BJ (cell line): ENCODE results near the gene SYNGR3. TPM values are rescaled to one million over a fixed set of nuclear protein-coding genes. Genes with fewer than 3 reads are reported as not detected.

Source experiments
- CTCF ChIA-PET: fragments of 350-600 bp; formaldehyde crosslinking; extraction: SDS; loops from one replicate; lab custom pipeline; 2021; ENCODE audit warnings: antibody characterized with exemption, inconsistent platforms; lab: Yijun Ruan, JAX
- POLR2A ChIA-PET: fragments of 300-600 bp; sonication (Branson Sonifier 250); formaldehyde crosslinking; extraction: SDS; loops from one replicate; lab custom pipeline; 2021; ENCODE audit warnings: antibody characterized with exemption; lab: Charles Lee
- DNase-seq: peaks from one replicate; pipeline ENCODE4 v3.0.0-alpha.2; 2011; ENCODE audit warnings: low read depth
- H3K27me3 ChIP-seq: 2 replicates; pipeline ENCODE4 v1.6.0; 2011; ENCODE audit warnings: low read length; ENCODE audit not compliant: control insufficient read depth, insufficient read depth
- H3K36me3 ChIP-seq: 2 replicates; pipeline ENCODE4 v1.5.1; 2011; ENCODE audit warnings: low read length; ENCODE audit not compliant: control insufficient read depth, insufficient read depth
- H3K4me3 ChIP-seq: 2 replicates; pipeline ENCODE4 v1.5.1; 2011; ENCODE audit warnings: low read depth, mild to moderate bottlenecking, control low read depth, low read length
- polyA plus RNA-seq: library from polyadenylated mRNA; depleted of rRNA; stranded (reverse); fragments of >200 nt; gene quantifications from 2 replicates; pipeline ENCODE4 v1.2.3, GENCODE V29; 2011
- TF ChIP-seq, protein P1 (sequence below): IDR thresholded peaks from 2 replicates; pipeline ENCODE4 v1.5.1; 2011; ENCODE audit warnings: low read depth, mild to moderate bottlenecking, control low read depth, inconsistent platforms, low read length, moderate library complexity; ENCODE audit not compliant: insufficient read depth

SYNGR3 gene
- polyA plus RNA-seq, 1 experiment: 3.3 TPM

DNA sequence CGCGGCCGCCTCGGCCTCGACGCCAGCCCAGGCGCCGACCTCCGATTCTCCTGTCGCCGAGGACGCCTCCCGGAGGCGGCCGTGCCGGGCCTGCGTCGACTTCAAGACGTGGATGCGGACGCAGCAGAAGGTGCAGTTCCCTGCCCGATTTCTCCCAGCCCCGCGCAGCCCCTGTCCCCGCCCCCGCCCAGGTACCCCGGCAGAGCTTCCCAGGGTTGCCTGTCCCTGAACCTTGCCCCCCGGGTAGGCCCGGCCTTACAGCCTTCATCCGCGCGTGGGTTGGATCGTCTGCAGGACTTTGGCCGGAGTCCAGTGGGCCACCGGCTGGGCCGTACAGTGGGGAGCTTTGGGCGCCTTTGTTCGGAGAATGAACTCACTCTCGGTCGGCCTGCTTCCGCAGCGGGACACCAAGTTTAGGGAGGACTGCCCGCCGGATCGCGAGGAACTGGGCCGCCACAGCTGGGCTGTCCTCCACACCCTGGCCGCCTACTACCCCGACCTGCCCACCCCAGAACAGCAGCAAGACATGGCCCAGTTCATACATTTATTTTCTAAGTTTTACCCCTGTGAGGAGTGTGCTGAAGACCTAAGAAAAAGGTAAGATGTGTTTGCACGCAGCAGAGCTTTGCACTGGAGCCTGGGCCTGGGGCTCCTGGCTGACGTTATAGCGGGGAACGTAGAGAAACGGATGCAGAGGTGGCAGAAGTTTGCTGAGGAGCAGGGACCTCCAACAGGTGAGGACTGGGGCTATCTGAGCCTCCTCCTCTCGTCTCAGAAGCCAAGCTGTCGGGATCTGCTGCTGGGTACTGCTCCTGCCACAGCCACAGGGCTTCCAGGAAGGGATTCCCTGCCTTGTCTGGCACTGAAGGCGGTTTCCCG, 5.2 kb upstream of the SYNGR3 start:
- peaks cover 12% of the 10 kb centered on the region for H3K27me3 ChIP-seq
- ChIA-PET CTCF (interaction anchor here (1.0 to 1.3 kb wide), 2 partner anchors 19 to 38 kb away, joined by 3 read pairs; no protein-coding TSS in a partner anchor), POLR2A (interaction anchor here (1.4 kb wide), 1 partner anchor 20 kb away, joined by 8 read pairs; the partner anchor contains the start of gene RPS2)
- no peak for DNase-seq
- peaks cover 15% of the 10 kb centered on the region for H3K36me3 ChIP-seq
- TF ChIP-seq, protein P1, sequence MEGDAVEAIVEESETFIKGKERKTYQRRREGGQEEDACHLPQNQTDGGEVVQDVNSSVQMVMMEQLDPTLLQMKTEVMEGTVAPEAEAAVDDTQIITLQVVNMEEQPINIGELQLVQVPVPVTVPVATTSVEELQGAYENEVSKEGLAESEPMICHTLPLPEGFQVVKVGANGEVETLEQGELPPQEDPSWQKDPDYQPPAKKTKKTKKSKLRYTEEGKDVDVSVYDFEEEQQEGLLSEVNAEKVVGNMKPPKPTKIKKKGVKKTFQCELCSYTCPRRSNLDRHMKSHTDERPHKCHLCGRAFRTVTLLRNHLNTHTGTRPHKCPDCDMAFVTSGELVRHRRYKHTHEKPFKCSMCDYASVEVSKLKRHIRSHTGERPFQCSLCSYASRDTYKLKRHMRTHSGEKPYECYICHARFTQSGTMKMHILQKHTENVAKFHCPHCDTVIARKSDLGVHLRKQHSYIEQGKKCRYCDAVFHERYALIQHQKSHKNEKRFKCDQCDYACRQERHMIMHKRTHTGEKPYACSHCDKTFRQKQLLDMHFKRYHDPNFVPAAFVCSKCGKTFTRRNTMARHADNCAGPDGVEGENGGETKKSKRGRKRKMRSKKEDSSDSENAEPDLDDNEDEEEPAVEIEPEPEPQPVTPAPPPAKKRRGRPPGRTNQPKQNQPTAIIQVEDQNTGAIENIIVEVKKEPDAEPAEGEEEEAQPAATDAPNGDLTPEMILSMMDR: no peak
- H3K4me3 ChIP-seq: peak overlapping the region; percentile 82

DNA sequence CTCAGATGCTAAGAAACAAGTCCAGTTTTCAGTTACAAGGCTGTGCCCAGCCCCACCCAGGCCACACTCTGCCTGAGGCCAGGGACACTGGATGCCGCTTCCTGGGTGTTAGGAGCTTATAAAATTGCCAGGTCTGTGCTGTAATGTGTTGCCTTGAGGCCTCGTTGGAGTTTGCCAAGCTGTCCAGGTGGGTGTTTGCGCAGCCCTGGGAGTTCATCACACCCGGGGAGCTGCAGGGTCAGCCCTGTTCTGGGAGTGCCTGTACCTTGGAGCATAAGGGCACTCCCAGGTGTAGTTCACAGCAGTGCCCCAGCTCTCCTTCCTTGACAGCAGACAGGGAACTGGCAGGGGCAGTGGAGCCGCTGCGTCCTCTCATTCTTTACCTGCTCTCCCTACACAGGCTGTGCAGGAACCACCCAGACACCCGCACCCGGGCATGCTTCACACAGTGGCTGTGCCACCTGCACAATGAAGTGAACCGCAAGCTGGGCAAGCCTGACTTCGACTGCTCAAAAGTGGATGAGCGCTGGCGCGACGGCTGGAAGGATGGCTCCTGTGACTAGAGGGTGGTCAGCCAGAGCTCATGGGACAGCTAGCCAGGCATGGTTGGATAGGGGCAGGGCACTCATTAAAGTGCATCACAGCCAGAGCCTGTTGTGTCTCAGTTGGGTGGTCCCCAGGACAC, 4.2 kb upstream of the SYNGR3 start:
- POLR2A ChIA-PET: interaction anchor here (1.4 kb wide), 1 partner anchor 21 kb away, joined by 8 read pairs; the partner anchor contains the start of gene RPS2
- Histone ChIP-seq H3K36me3 (peaks cover 15% of the 10 kb centered on the region), H3K4me3 (no peak overlapping the region), H3K27me3 (peaks cover 8% of the 10 kb centered on the region)
- CTCF ChIA-PET: interaction anchor here (1.0 to 1.6 kb wide), 3 partner anchors 18 to 37 kb away, joined by 3 to 7 read pairs (median 3); no protein-coding TSS in a partner anchor
- no peak for DNase-seq
- TF ChIP-seq, protein P1: no peak

DNA sequence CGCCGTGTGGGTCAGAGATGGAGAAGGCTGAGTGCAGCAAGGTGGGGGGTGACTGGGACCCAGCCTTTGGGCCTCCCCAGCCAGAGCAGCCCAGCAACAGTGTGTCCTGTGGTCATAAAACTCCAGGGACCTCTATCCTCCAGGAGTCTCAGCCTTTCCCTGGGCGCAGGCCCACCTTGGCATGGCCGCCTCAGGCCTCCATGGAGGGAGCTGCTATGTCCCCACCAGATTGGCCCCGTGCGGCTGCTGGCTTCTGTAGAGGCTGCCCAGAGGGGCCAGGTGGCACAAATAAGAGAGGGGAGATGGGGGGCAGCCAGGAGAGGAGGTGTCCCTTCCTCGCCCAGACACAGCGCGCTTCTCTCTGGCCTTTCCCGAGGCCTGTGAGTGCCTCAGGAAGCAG, 2.6 kb upstream of the SYNGR3 start:
- TF ChIP-seq, protein P1: no peak
- no peak for DNase-seq
- ChIA-PET POLR2A (no interaction called here), CTCF (interaction anchor here (1.3 to 1.6 kb wide), 2 partner anchors 16 to 17 kb away, joined by 4 to 7 read pairs; no protein-coding TSS in a partner anchor)
- Histone ChIP-seq H3K4me3 (no peak overlapping the region), H3K36me3 (peaks cover 15% of the 10 kb centered on the region), H3K27me3 (peaks cover 5% of the 10 kb centered on the region; the same call in 1 of the 2 replicates)

DNA sequence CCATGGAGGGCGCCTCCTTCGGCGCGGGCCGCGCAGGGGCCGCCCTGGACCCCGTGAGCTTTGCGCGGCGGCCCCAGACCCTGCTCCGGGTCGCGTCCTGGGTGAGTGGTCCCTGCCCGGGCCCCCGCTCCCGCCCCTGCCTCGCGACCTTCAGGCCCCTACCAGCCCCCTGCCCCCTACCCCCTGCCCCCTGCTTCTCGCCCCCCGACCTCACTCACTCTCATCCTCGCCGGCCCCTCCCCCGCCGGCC, 256 bp downstream of the SYNGR3 start:
- Histone ChIP-seq H3K36me3 (peaks cover 15% of the 10 kb centered on the region), H3K27me3 (peaks cover 2% of the 10 kb centered on the region; the same call in 1 of the 2 replicates), H3K4me3 (peak overlapping the region; percentile 29)
- ChIA-PET CTCF (no interaction called here), POLR2A (no interaction called here)
- TF ChIP-seq, protein P1: no peak
- DNase-seq: no peak
